ENCODE results near the gene EXOC3. TPM values are rescaled to one million over a fixed set of nuclear protein-coding genes. Genes with fewer than 3 reads are reported as not detected.

Gene EXOC3
- total RNA-seq, 2 experiments from 2014 or later: 49.9 to 54.5 TPM

GRCh38 chr5:493119-493701, 50.2 kb downstream of the EXOC3 start:
- Mint-ChIP-seq H3K9me3 (no peaks in the 10 kb centered on the region), H3K27ac (no peak overlapping the region), H3K4me1 (ENCODE audit: low read depth) (no peaks in the 10 kb centered on the region), H3K27me3 (peaks cover 3% of the 10 kb centered on the region), H3K4me3 (no peak overlapping the region), H3K36me3 (no peaks in the 10 kb centered on the region)
- no peak for DNase-seq
- POLR2A ChIA-PET: no interaction called here
- intact Hi-C loops (cut with micrococcal nuclease): no loop called here
- CTCF ChIA-PET: no interaction called here

- ChIA-PET POLR2A (no interaction called here), CTCF (no interaction called here)
These were observed 50.8 kb downstream of the EXOC3 start for GRCh38 chr5:493758-494157.

GRCh38 chr5:494667-495255, 51.8 kb downstream of the EXOC3 start:
- Mint-ChIP-seq H3K4me1 (ENCODE audit: low read depth) (no peaks in the 10 kb centered on the region), H3K27me3 (peaks cover 4% of the 10 kb centered on the region), H3K36me3 (no peaks in the 10 kb centered on the region), H3K27ac (no peak overlapping the region), H3K9me3 (no peaks in the 10 kb centered on the region), H3K4me3 (no peak overlapping the region)
- ChIA-PET CTCF (no interaction called here), POLR2A (no interaction called here)
- DNase-seq: no peak
- intact Hi-C loops (cut with micrococcal nuclease): no loop called here

More at GRCh38 chr5:493758-494157, 50.8 kb downstream of the EXOC3 start:
- DNase-seq: no peak
- Mint-ChIP-seq H3K27ac (no peak overlapping the region), H3K4me1 (ENCODE audit: low read depth) (no peaks in the 10 kb centered on the region), H3K36me3 (no peaks in the 10 kb centered on the region), H3K9me3 (no peaks in the 10 kb centered on the region), H3K27me3 (peaks cover 4% of the 10 kb centered on the region), H3K4me3 (no peak overlapping the region)
- intact Hi-C loops (cut with micrococcal nuclease): no loop called here

GRCh38 chr5:496028-496427, 53.1 kb downstream of the EXOC3 start:
- intact Hi-C loops (cut with micrococcal nuclease): no loop called here
- POLR2A ChIA-PET: no interaction called here
- H3K4me3 Mint-ChIP-seq: no peak overlapping the region
- no peaks in the 10 kb centered on the region for H3K36me3 Mint-ChIP-seq
- H3K27me3 Mint-ChIP-seq: peaks cover 12% of the 10 kb centered on the region
- H3K9me3 Mint-ChIP-seq: no peaks in the 10 kb centered on the region
- no peak for DNase-seq
- no peaks in the 10 kb centered on the region for H3K4me1 Mint-ChIP-seq (ENCODE audit: low read depth)
- CTCF ChIA-PET: no interaction called here
- no peak overlapping the region for H3K27ac Mint-ChIP-seq

- Mint-ChIP-seq H3K9me3 (no peaks in the 10 kb centered on the region), H3K27me3 (peaks cover 15% of the 10 kb centered on the region), H3K36me3 (no peaks in the 10 kb centered on the region), H3K27ac (no peak overlapping the region), H3K4me3 (no peak overlapping the region), H3K4me1 (ENCODE audit: low read depth) (no peaks in the 10 kb centered on the region)
- intact Hi-C loops (cut with micrococcal nuclease): no loop called here
- no peak for DNase-seq
- POLR2A ChIA-PET: no interaction called here
- CTCF ChIA-PET: no interaction called here
These were observed 54.2 kb downstream of the EXOC3 start for GRCh38 chr5:497090-497700.

GRCh38 chr5:497871-498509, 55.0 kb downstream of the EXOC3 start:
- Mint-ChIP-seq H3K4me3 (no peak overlapping the region), H3K27ac (no peak overlapping the region), H3K27me3 (peaks cover 19% of the 10 kb centered on the region), H3K36me3 (no peaks in the 10 kb centered on the region), H3K9me3 (no peaks in the 10 kb centered on the region), H3K4me1 (ENCODE audit: low read depth) (no peaks in the 10 kb centered on the region)
- intact Hi-C loops (cut with micrococcal nuclease): no loop called here
- ChIA-PET CTCF (no interaction called here), POLR2A (no interaction called here)
- no peak for DNase-seq

- H3K27me3 Mint-ChIP-seq: peaks cover 22% of the 10 kb centered on the region
- CTCF ChIA-PET: no interaction called here
These were observed 56.5 kb downstream of the EXOC3 start for GRCh38 chr5:499233-500209.

GRCh38 chr5:500491-500890, 57.5 kb downstream of the EXOC3 start:
- no peaks in the 10 kb centered on the region for H3K9me3 Mint-ChIP-seq
- no peak overlapping the region for H3K27ac Mint-ChIP-seq
- no peak for DNase-seq
- no peaks in the 10 kb centered on the region for H3K36me3 Mint-ChIP-seq
- H3K4me3 Mint-ChIP-seq: no peak overlapping the region
- intact Hi-C loops (cut with micrococcal nuclease): no loop called here
- H3K27me3 Mint-ChIP-seq: peaks cover 22% of the 10 kb centered on the region
- no peaks in the 10 kb centered on the region for H3K4me1 Mint-ChIP-seq (ENCODE audit: low read depth)
- ChIA-PET POLR2A (no interaction called here), CTCF (no interaction called here)

More at GRCh38 chr5:499233-500209, 56.5 kb downstream of the EXOC3 start:
- H3K9me3 Mint-ChIP-seq: no peaks in the 10 kb centered on the region
- no peak for DNase-seq
- no peak overlapping the region for H3K4me3 Mint-ChIP-seq
- no peaks in the 10 kb centered on the region for H3K4me1 Mint-ChIP-seq (ENCODE audit: low read depth)
- no peak overlapping the region for H3K27ac Mint-ChIP-seq
- intact Hi-C loops (cut with micrococcal nuclease): no loop called here
- POLR2A ChIA-PET: no interaction called here
- no peaks in the 10 kb centered on the region for H3K36me3 Mint-ChIP-seq

GRCh38 chr5:501105-501830, 58.3 kb downstream of the EXOC3 start:
- Mint-ChIP-seq H3K9me3 (no peaks in the 10 kb centered on the region), H3K4me3 (no peak overlapping the region), H3K27me3 (peaks cover 22% of the 10 kb centered on the region), H3K27ac (no peak overlapping the region), H3K36me3 (no peaks in the 10 kb centered on the region), H3K4me1 (ENCODE audit: low read depth) (no peaks in the 10 kb centered on the region)
- intact Hi-C loops (cut with micrococcal nuclease): no loop called here
- ChIA-PET CTCF (no interaction called here), POLR2A (no interaction called here)
- no peak for DNase-seq

GRCh38 chr5:501831-502184, 58.8 kb downstream of the EXOC3 start:
- Mint-ChIP-seq H3K4me3 (no peak overlapping the region), H3K4me1 (ENCODE audit: low read depth) (no peaks in the 10 kb centered on the region), H3K36me3 (no peaks in the 10 kb centered on the region), H3K27me3 (peaks cover 22% of the 10 kb centered on the region), H3K9me3 (no peaks in the 10 kb centered on the region), H3K27ac (no peak overlapping the region)
- ChIA-PET CTCF (no interaction called here), POLR2A (no interaction called here)
- intact Hi-C loops (cut with micrococcal nuclease): no loop called here
- no peak for DNase-seq

GRCh38 chr5:502325-503079, 59.5 kb downstream of the EXOC3 start:
- CTCF ChIA-PET: no interaction called here
- H3K9me3 Mint-ChIP-seq: no peaks in the 10 kb centered on the region
- H3K27me3 Mint-ChIP-seq: peaks cover 22% of the 10 kb centered on the region
- intact Hi-C loops (cut with micrococcal nuclease): no loop called here
- no peaks in the 10 kb centered on the region for H3K4me1 Mint-ChIP-seq (ENCODE audit: low read depth)
- no peaks in the 10 kb centered on the region for H3K36me3 Mint-ChIP-seq
- no peak for DNase-seq
- H3K27ac Mint-ChIP-seq: no peak overlapping the region
- no peak overlapping the region for H3K4me3 Mint-ChIP-seq
- POLR2A ChIA-PET: no interaction called here
